Panc1 (cell line): ENCODE measurements around the gene ADGB. TPM values are rescaled to one million over a fixed set of nuclear protein-coding genes. Genes with fewer than 3 reads are reported as not detected.

ENCODE experiments used
- ATAC-seq: fragments of 200-7000 bp; cut with Tn5 transposase; 2 replicates; pipeline ENCODE4 v1.9.1; 2020; ENCODE audit warnings: mild to moderate bottlenecking, moderate library complexity
- BruUV-seq: library from RNA; stranded (reverse); fragments of 400-500 nt; replicated peaks from 2 replicates; lab custom pipeline; 2021; lab: Mats Ljungman, UMichigan
- CTCF ChIA-PET: fragments of 300-600 bp; sonication (Branson Sonifier 250); formaldehyde crosslinking; loops from one replicate; lab custom pipeline; 2022; ENCODE audit warnings: antibody characterized with exemption; lab: Charles Lee
- POLR2A ChIA-PET: fragments of 300-600 bp; sonication (Branson Sonifier 250); formaldehyde crosslinking; loops from one replicate; lab custom pipeline; 2022; ENCODE audit warnings: antibody characterized with exemption; lab: Charles Lee
- DNase-seq: peaks from one replicate; pipeline ENCODE4 v3.0.0-alpha.2; 2010; ENCODE audit warnings: low read depth, low spot score
- H3K27ac ChIP-seq: 2 replicates; pipeline ENCODE4 v1.5.1; 2011; ENCODE audit warnings: mild to moderate bottlenecking, low read length, inconsistent platforms
- H3K27me3 ChIP-seq: fragments of 200-500 bp; sonication (Bioruptor generic); 2 replicates; pipeline ENCODE4 v1.6.0; 2014; ENCODE audit warnings: low read length, inconsistent platforms; ENCODE audit not compliant: control insufficient read depth, insufficient read depth
- H3K36me3 ChIP-seq: fragments of 200-500 bp; sonication (Bioruptor generic); 2 replicates; pipeline ENCODE4 v1.5.1; 2014; ENCODE audit warnings: inconsistent platforms, mild to moderate bottlenecking, low read length, moderate library complexity; ENCODE audit not compliant: control insufficient read depth, insufficient read depth
- H3K4me1 ChIP-seq: 2 replicates; pipeline ENCODE4 v1.5.1; 2011; ENCODE audit warnings: inconsistent platforms, mild to moderate bottlenecking, low read length, moderate library complexity; ENCODE audit not compliant: control insufficient read depth, insufficient read depth
- H3K4me3 ChIP-seq, 2 experiments: 2 replicates each; pipeline ENCODE4 v1.5.1; 2011 to 2012; ENCODE audit warnings: low read depth in 2 of 2, low read length in 2 of 2, mild to moderate bottlenecking in 2 of 2, inconsistent platforms in 1 of 2, moderate library complexity in 1 of 2
- H3K9me3 ChIP-seq: fragments of 200-500 bp; sonication (Bioruptor generic); 2 replicates; pipeline ENCODE4 v1.5.1; 2014; ENCODE audit warnings: low read depth, mild to moderate bottlenecking, inconsistent platforms, low read length, moderate library complexity; ENCODE audit not compliant: control insufficient read depth, insufficient read depth
- POLR2AphosphoS5 ChIP-seq: IDR thresholded peaks from 2 replicates; pipeline ENCODE4 v1.6.1; 2012; ENCODE audit warnings: mild to moderate bottlenecking, low read depth, low read length, moderate library complexity
- SIN3A ChIP-seq: IDR thresholded peaks from 2 replicates; pipeline ENCODE4 v1.6.1; 2012; ENCODE audit warnings: low read depth, mild to moderate bottlenecking, low read length, moderate library complexity, borderline replicate concordance; ENCODE audit not compliant: insufficient read depth
- TCF7L2 ChIP-seq: IDR thresholded peaks from 2 replicates; pipeline ENCODE4 v1.6.1; 2011; ENCODE audit warnings: mild to moderate bottlenecking, low read depth, low read length, inconsistent platforms
- in situ Hi-C: cut with HindIII; loops from 2 replicates; pipeline ENCODE4 v1.10.0; 2016; ENCODE audit warnings: low sequenced_read_pairs, low pct_unique_long_range_greater_than_20kb
- intact Hi-C: fragments of 100-400 bp; cut with micrococcal nuclease; formaldehyde crosslinking; loops from one replicate; pipeline ENCODE4 v1.10.0; 2022; ENCODE audit not compliant: unreplicated experiment
- total RNA-seq: library from RNA; stranded (reverse); gene quantifications from one replicate; pipeline ENCODE4 v1.2.1, GENCODE V29; 2021; ENCODE audit not compliant: unreplicated experiment
- TF ChIP-seq, protein P1 (sequence below), 2 experiments: IDR thresholded peaks; 2 replicates each; pipeline ENCODE4 v1.6.1; 2011 to 2012; ENCODE audit warnings: low read depth in 2 of 2, control low read depth in 1 of 2, low read length in 1 of 2, mild to moderate bottlenecking in 1 of 2, moderate library complexity in 1 of 2; ENCODE audit not compliant: insufficient read depth in 1 of 2
- TF ChIP-seq, protein P2 (sequence below): fragments of 450-650 bp; IDR thresholded peaks from 2 replicates; pipeline ENCODE4 v1.5.1; 2017; ENCODE audit warnings: mild to moderate bottlenecking

ADGB gene
- total RNA-seq, 1 experiment from 2014 or later, result not detected

DNA sequence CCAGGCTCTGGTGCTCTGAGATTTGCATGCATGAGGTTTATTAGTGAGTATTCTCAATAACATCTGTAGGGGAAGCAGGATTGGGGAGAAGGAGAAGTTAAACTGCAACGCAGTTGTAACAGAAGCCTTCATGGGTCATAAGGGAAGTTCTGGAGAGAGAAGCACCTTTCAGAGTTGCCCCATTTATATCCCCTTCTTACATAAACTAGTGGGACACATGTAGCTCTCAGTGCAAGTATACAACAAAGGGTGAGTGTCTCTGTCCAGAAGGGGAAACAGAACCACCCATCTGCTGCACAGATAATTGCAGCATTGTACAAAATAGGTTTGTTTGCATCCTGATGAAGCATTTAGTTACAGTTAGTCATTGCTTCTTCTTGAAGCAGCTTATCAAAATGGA, 4.3 kb upstream of the ADGB start:
- Histone ChIP-seq H3K27ac (no peak overlapping the region), H3K4me1 (no peaks in the 10 kb centered on the region), H3K36me3 (no peaks in the 10 kb centered on the region), H3K9me3 (no peaks in the 10 kb centered on the region), H3K27me3 (no peaks in the 10 kb centered on the region), H3K4me3 (no peak overlapping the region)
- DNase-seq, result no peak
- ATAC-seq, result no peak
- ChIA-PET POLR2A (no interaction called here), CTCF (no interaction called here)
- intact Hi-C loops (no loop called here), in situ Hi-C loops (no loop called here)
- BruUV-seq, result no TSS peak
- TF ChIP-seq SIN3A, result no peak
- TF ChIP-seq, protein P1, sequence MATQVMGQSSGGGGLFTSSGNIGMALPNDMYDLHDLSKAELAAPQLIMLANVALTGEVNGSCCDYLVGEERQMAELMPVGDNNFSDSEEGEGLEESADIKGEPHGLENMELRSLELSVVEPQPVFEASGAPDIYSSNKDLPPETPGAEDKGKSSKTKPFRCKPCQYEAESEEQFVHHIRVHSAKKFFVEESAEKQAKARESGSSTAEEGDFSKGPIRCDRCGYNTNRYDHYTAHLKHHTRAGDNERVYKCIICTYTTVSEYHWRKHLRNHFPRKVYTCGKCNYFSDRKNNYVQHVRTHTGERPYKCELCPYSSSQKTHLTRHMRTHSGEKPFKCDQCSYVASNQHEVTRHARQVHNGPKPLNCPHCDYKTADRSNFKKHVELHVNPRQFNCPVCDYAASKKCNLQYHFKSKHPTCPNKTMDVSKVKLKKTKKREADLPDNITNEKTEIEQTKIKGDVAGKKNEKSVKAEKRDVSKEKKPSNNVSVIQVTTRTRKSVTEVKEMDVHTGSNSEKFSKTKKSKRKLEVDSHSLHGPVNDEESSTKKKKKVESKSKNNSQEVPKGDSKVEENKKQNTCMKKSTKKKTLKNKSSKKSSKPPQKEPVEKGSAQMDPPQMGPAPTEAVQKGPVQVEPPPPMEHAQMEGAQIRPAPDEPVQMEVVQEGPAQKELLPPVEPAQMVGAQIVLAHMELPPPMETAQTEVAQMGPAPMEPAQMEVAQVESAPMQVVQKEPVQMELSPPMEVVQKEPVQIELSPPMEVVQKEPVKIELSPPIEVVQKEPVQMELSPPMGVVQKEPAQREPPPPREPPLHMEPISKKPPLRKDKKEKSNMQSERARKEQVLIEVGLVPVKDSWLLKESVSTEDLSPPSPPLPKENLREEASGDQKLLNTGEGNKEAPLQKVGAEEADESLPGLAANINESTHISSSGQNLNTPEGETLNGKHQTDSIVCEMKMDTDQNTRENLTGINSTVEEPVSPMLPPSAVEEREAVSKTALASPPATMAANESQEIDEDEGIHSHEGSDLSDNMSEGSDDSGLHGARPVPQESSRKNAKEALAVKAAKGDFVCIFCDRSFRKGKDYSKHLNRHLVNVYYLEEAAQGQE (IDR thresholded peaks at IDR 0.05; ENCODE audit: insufficient read depth in 1 of 2, low read depth in 2 of 2, low read length in 1 of 2), result no peak
- TF ChIP-seq TCF7L2, result no peak
- no peak for TF ChIP-seq POLR2AphosphoS5
- TF ChIP-seq, protein P2, sequence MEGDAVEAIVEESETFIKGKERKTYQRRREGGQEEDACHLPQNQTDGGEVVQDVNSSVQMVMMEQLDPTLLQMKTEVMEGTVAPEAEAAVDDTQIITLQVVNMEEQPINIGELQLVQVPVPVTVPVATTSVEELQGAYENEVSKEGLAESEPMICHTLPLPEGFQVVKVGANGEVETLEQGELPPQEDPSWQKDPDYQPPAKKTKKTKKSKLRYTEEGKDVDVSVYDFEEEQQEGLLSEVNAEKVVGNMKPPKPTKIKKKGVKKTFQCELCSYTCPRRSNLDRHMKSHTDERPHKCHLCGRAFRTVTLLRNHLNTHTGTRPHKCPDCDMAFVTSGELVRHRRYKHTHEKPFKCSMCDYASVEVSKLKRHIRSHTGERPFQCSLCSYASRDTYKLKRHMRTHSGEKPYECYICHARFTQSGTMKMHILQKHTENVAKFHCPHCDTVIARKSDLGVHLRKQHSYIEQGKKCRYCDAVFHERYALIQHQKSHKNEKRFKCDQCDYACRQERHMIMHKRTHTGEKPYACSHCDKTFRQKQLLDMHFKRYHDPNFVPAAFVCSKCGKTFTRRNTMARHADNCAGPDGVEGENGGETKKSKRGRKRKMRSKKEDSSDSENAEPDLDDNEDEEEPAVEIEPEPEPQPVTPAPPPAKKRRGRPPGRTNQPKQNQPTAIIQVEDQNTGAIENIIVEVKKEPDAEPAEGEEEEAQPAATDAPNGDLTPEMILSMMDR, result no peak

DNA sequence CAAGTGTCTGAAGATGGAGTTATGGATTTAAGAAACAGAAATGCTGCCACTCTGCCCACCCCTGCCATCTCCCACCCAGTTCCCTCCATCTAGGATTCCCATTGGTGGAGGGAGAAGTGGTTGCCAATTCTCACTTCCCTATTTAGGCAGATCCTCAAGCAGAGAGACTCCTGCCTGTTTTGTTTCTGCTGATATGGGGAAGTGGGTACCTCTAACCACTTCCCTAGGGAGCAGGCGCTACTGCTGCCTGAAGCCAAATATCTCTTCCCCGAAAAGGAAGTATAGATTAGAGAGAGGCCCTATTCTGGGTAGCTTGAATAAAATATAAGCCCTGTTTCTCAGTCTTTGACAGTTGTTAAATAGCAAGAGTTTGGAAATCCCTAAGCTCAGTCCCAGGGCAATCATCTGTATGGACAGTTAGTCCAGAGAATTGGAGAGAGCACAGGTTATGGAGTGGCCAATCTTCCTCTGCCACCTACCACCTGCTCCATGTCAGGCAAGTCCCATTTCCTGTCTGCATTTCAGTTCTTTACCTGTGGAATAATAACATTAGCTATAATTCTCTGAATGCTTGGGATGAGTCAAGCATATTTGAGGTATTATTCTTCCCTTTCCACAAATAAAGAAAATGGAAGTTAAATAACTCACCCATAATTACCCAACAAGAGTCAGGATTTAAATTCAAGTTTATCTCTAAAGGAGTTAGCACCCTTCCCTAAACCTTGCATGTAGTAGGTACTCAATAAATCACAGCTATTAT, 2.6 kb upstream of the ADGB start:
- ChIA-PET CTCF (no interaction called here), POLR2A (no interaction called here)
- TF ChIP-seq TCF7L2, result no peak
- TF ChIP-seq, protein P1 (IDR thresholded peaks at IDR 0.05; ENCODE audit: insufficient read depth in 1 of 2, low read depth in 2 of 2, low read length in 1 of 2), result no peak
- TF ChIP-seq, protein P2, result no peak
- no peak for TF ChIP-seq SIN3A
- TF ChIP-seq POLR2AphosphoS5, result no peak
- no peaks in the 10 kb centered on the region for H3K36me3 ChIP-seq
- 0 out of 2 replicates have a peak, but pooled peaks cover 2% of the 10 kb centered on the region for H3K27me3 ChIP-seq
- no peak for DNase-seq
- no peak overlapping the region for H3K27ac ChIP-seq
- H3K9me3 ChIP-seq, result no peaks in the 10 kb centered on the region
- ATAC-seq, result no peak
- BruUV-seq, result no TSS peak
- no peak overlapping the region for H3K4me3 ChIP-seq
- intact Hi-C loops (no loop called here), in situ Hi-C loops (no loop called here)
- no peaks in the 10 kb centered on the region for H3K4me1 ChIP-seq
